GM12878 (cell line): ENCODE results near the gene STKLD1. TPM values are rescaled to one million over a fixed set of nuclear protein-coding genes. Genes with fewer than 3 reads are reported as not detected.

Source experiments
- ATAC-seq: fragments of 200-7000 bp; cut with Tn5 transposase; 3 replicates; pipeline ENCODE4 v1.9.1; 2020; ENCODE audit warnings: mild to moderate bottlenecking, moderate library complexity
- BruUV-seq: library from RNA; stranded (reverse); fragments of 400-500 nt; replicated peaks from 2 replicates; lab custom pipeline; 2021; lab: Mats Ljungman, UMichigan
- CTCF ChIA-PET: fragments of 300-600 bp; sonication (Branson Sonifier 250); formaldehyde crosslinking; extraction: SDS; loops from one replicate; lab custom pipeline; 2021; ENCODE audit warnings: inconsistent platforms; lab: Yijun Ruan, JAX
- POLR2A ChIA-PET: fragments of 350-600 bp; formaldehyde crosslinking; extraction: SDS; loops from one replicate; lab custom pipeline; 2021; ENCODE audit warnings: inconsistent platforms; lab: Charles Lee
- RAD21 ChIA-PET: fragments of 300-600 bp; sonication (Branson Sonifier 250); formaldehyde crosslinking; loops from one replicate; lab custom pipeline; 2023; ENCODE audit warnings: antibody characterized with exemption; ENCODE audit not compliant: unreplicated experiment; lab: Charles Lee
- SMC1A ChIA-PET: fragments of 300-600 bp; sonication (Branson Sonifier 250); formaldehyde crosslinking; loops from one replicate; lab custom pipeline; 2023; ENCODE audit not compliant: unreplicated experiment, uncharacterized antibody; lab: Charles Lee
- DNase-seq: peaks from one replicate; pipeline ENCODE4 v3.0.0-alpha.2; 2011; ENCODE audit warnings: low read depth, low spot score
- FAIRE-seq: peaks from 3 replicates; lab custom pipeline; 2011; peaks lifted over from hg19 to GRCh38; lab: Jason Lieb, UNC
- H2AFZ ChIP-seq: 2 replicates; pipeline ENCODE4 v1.6.0; 2011; ENCODE audit warnings: low read depth, low read length, control low read depth; ENCODE audit not compliant: control insufficient read depth
- H3K27ac ChIP-seq: 2 replicates; pipeline ENCODE4 v1.5.1; 2011; ENCODE audit warnings: control low read depth; ENCODE audit not compliant: control insufficient read depth, insufficient read depth
- H3K27me3 ChIP-seq, 2 experiments: replicated peaks in 1 of 2; 2 replicates each; pipeline versions ENCODE4 v1.6.0 to v1.6.1; 2011; ENCODE audit warnings: low read length in 1 of 2; ENCODE audit not compliant: control insufficient read depth in 2 of 2, insufficient read depth in 2 of 2
- H3K36me3 ChIP-seq, 2 experiments: 2 replicates each; pipeline ENCODE4 v1.5.1; 2011; ENCODE audit warnings: low read length in 1 of 2; ENCODE audit not compliant: control insufficient read depth in 2 of 2, insufficient read depth in 2 of 2
- H3K4me1 ChIP-seq: 2 replicates; pipeline ENCODE4 v1.6.1; 2011; ENCODE audit warnings: mild to moderate bottlenecking, low read length, moderate library complexity, mixed read lengths; ENCODE audit not compliant: control insufficient read depth, insufficient read depth
- H3K4me2 ChIP-seq: 2 replicates; pipeline ENCODE4 v1.6.0; 2011; ENCODE audit warnings: control low read depth; ENCODE audit not compliant: control insufficient read depth, insufficient read depth
- H3K4me3 ChIP-seq: fragments of 200-600 bp; sonication (generic); 2 replicates; pipeline ENCODE4 v1.5.1; 2016
- H3K79me2 ChIP-seq: 2 replicates; pipeline ENCODE4 v1.6.0; 2011; ENCODE audit warnings: low read length; ENCODE audit not compliant: control insufficient read depth, insufficient read depth
- H3K9ac ChIP-seq: 2 replicates; pipeline ENCODE4 v1.8.0; 2011; ENCODE audit warnings: low read length, control low read depth, mixed read lengths; ENCODE audit not compliant: control insufficient read depth, insufficient read depth
- H3K9me3 ChIP-seq: replicated peaks from 3 replicates; pipeline ENCODE4 v1.5.1; 2011; ENCODE audit warnings: mild to moderate bottlenecking, low read length; ENCODE audit not compliant: control insufficient read depth, insufficient read depth
- H4K20me1 ChIP-seq: 2 replicates; pipeline ENCODE4 v1.6.0; 2011; ENCODE audit not compliant: control insufficient read depth, insufficient read depth
- CEBPB ChIP-seq, 2 experiments: fragments of 150-350 bp in 1 of 2; IDR thresholded peaks; 2 replicates each; pipeline ENCODE4 v1.6.1; 2012 to 2014; ENCODE audit warnings: low read depth in 2 of 2, low read length in 2 of 2, borderline replicate concordance in 1 of 2, inconsistent platforms in 1 of 2
- CEBPZ ChIP-seq: fragments of 150-350 bp; IDR thresholded peaks from 2 replicates; pipeline ENCODE4 v1.6.1; 2016; ENCODE audit warnings: low read depth, low read length
- CREM ChIP-seq: IDR thresholded peaks from 2 replicates; pipeline ENCODE4 v1.6.1; 2014; ENCODE audit warnings: antibody characterized with exemption, low read depth
- JUND ChIP-seq: IDR thresholded peaks from 2 replicates; pipeline ENCODE4 v1.6.1; 2012; ENCODE audit warnings: low read depth, mild to moderate bottlenecking, low read length, improper control_type of control experiment, moderate library complexity
- MTA3 ChIP-seq: IDR thresholded peaks from 2 replicates; pipeline ENCODE4 v1.6.1; 2012; ENCODE audit warnings: low read length, inconsistent platforms, borderline replicate concordance
- PBX3 ChIP-seq: IDR thresholded peaks from 2 replicates; pipeline ENCODE4 v1.6.1; 2011; ENCODE audit warnings: mild to moderate bottlenecking, low read depth, low read length, moderate library complexity; ENCODE audit not compliant: insufficient replicate concordance
- TCF12 ChIP-seq: IDR thresholded peaks from 2 replicates; pipeline ENCODE4 v1.6.1; 2011; ENCODE audit warnings: low read depth, mild to moderate bottlenecking, low read length
- TCF7 ChIP-seq: IDR thresholded peaks from 2 replicates; pipeline ENCODE4 v1.6.1; 2014; ENCODE audit warnings: antibody characterized with exemption, borderline replicate concordance
- ZBTB40 ChIP-seq: fragments of 450-650 bp; IDR thresholded peaks from 2 replicates; pipeline ENCODE4 v1.6.1; 2016; ENCODE audit warnings: mild to moderate bottlenecking, moderate library complexity, borderline replicate concordance
- ZNF274 ChIP-seq: IDR thresholded peaks from one replicate; pipeline ENCODE4 v1.8.0; 2011; ENCODE audit not compliant: insufficient read length, insufficient read depth
- WGBS: methylation state at CpG from one replicate; pipeline ENCODE4 v1.1.6; 2016; ENCODE audit warnings: low lambda C conversion rate; ENCODE audit not compliant: insufficient replicate concordance, insufficient coverage; ENCODE audit errors: missing lambda C conversion rate; 5-methylcytosine and 5-hydroxymethylcytosine counted together
- in situ Hi-C: fragments of 300-500 bp; cut with MboI; formaldehyde crosslinking; loops from 9 replicates; pipeline ENCODE4 v1.14.3; 2018; ENCODE audit warnings: mixed read lengths
- intact Hi-C: fragments of 100-400 bp; cut with micrococcal nuclease; formaldehyde crosslinking; loops from one replicate; pipeline ENCODE4 v1.14.2; 2022; ENCODE audit not compliant: unreplicated experiment
- polyA plus RNA-seq, 11 experiments: library from polyadenylated mRNA; depleted of rRNA in 4 of 11; unstranded in 6 of 11; stranded (reverse) in 5 of 11; fragments of >200 nt; fragmentation: Nextera tagmentation in 4 of 11; fragmentation: Illumina TruSeq in 1 of 11; extraction: Ambion mirVana in 4 of 11; extraction: Trizol in 1 of 11; gene quantifications; 1 replicate in 1 of 11; 2 replicates in 10 of 11; pipeline versions ENCODE4 v1.2.1 to v1.2.3, GENCODE V29; 2011 to 2016; ENCODE audit warnings: inconsistent platforms in 2 of 11, missing spikeins in 2 of 11, low read depth in 1 of 11
- total RNA-seq, 4 experiments: library from RNA; depleted of rRNA in 3 of 4; stranded (reverse); fragments of >200 nt in 3 of 4; fragmentation: Illumina TruSeq in 1 of 4; extraction: Trizol in 1 of 4; gene quantifications; 2 replicates each; pipeline versions ENCODE4 v1.2.1 to v1.2.3, GENCODE V29; 2013 to 2021

STKLD1 gene
- total and polyA plus RNA-seq, 10 of the 15 experiments (the other 5 are each of a cell fraction or from before 2014, with no cell fraction given): 0.07 to 0.40 (median 0.29) TPM; not detected in 4

GRCh38 chr9:133347985-133348717 lies 28.0 kb upstream of the STKLD1 start, which contains the start of the genes MED22 and RPL7A (continued):
- no peak for TF ChIP-seq CEBPZ
- TF ChIP-seq JUND: no peak
- TF ChIP-seq TCF7: no peak
- peak; percentile 67; the same call in 1 of the 2 replicates for TF ChIP-seq MTA3
- no peak for TF ChIP-seq ZNF274

- SMC1A ChIA-PET: interaction anchor here (1.0 to 1.1 kb wide), 3 partner anchors 26 to 68 kb away, joined by 3 to 4 read pairs (median 4); partner anchors contain the start of gene STKLD1
- H3K36me3 ChIP-seq: peaks cover 33 to 46% of the 10 kb centered on the region in 2 experiments
- FAIRE-seq (no peak), ATAC-seq (no peak), DNase-seq (no peak)
- RAD21 ChIA-PET: interaction anchor here (1.1 kb wide), 1 partner anchor 28 kb away, joined by 4 read pairs; the partner anchor contains the start of gene STKLD1
- peaks cover 12% of the 10 kb centered on the region for H3K4me1 ChIP-seq
- CTCF ChIA-PET: interaction anchor here (1.9 to 2.1 kb wide), 2 partner anchors 19 to 22 kb away, joined by 5 to 6 read pairs; no protein-coding TSS in a partner anchor
- POLR2A ChIA-PET: interaction anchor here (0.6 to 2.9 kb wide), 5 partner anchors 14 to 192 kb away, joined by 3 to 12 read pairs (median 8); partner anchors contain the start of genes STKLD1 and SURF6
- no peaks in the 10 kb centered on the region for H3K27me3 ChIP-seq
- in situ Hi-C loops (no loop called here), intact Hi-C loops (loop anchor here (5.0 kb wide), 1 partner anchor 128 kb away; the partner anchor contains the start of gene SLC2A6)
- H2AFZ ChIP-seq: no peak overlapping the region
- TSS peak; percentile 79 for BruUV-seq
- no peaks in the 10 kb centered on the region for H3K9me3 ChIP-seq
- peak overlapping the region; percentile 100 for H3K4me3 ChIP-seq
- peak overlapping the region; percentile 96 for H3K27ac ChIP-seq
- peak overlapping the region; percentile 92 for H3K4me2 ChIP-seq
- peaks cover 47% of the 10 kb centered on the region for H3K79me2 ChIP-seq
- no peaks in the 10 kb centered on the region; the same call in 1 of the 2 replicates for H4K20me1 ChIP-seq
- H3K9ac ChIP-seq: peak overlapping the region; percentile 98
- under 1% methylated on average over 25 of the region's 25 CpGs for WGBS
- TF ChIP-seq ZBTB40 (no peak), PBX3 (no peak), TCF12 (no peak), CREM (no peak), CEBPB (IDR thresholded peaks at IDR 0.05; ENCODE audit: borderline replicate concordance in 1 of 2, low read depth in 2 of 2, low read length in 2 of 2) (no peak)
Measured at GRCh38 chr9:133348718-133349573, 27.2 kb upstream of the STKLD1 start.
